Effector memory CD8-positive, alpha-beta T cell (primary cell): ENCODE data around the gene CFHR5.

Experiments
- ATAC-seq: fragments of 150-1000 bp; cut with Tn5 transposase; replicated peaks from 2 replicates; pipeline ENCODE4 v1.10.0; 2021; ENCODE audit warnings: mild to moderate bottlenecking, moderate library complexity
- DNase-seq, 3 experiments: peaks; one replicate each; pipeline ENCODE4 v3.0.0; 2021
- H3K27ac Mint-ChIP-seq, 2 donors: one replicate each; pipeline ENCODE4 v1.8.0; 2022; ENCODE audit warnings: mild to moderate bottlenecking in 2 of 2, mixed read lengths in 2 of 2, moderate library complexity in 2 of 2
- H3K27me3 Mint-ChIP-seq, 2 donors: one replicate each; pipeline ENCODE4 v1.8.0; 2022; ENCODE audit warnings: mixed read lengths in 2 of 2
- H3K36me3 Mint-ChIP-seq: one replicate; pipeline ENCODE4 v1.8.0; 2022; ENCODE audit warnings: mild to moderate bottlenecking, moderate library complexity, mixed read lengths; ENCODE audit not compliant: insufficient read depth
- H3K4me1 Mint-ChIP-seq, 2 donors: one replicate each; pipeline ENCODE4 v1.8.0; 2022; ENCODE audit warnings: low read depth in 2 of 2, mixed read lengths in 2 of 2
- H3K4me3 Mint-ChIP-seq, 2 donors: one replicate each; pipeline ENCODE4 v1.8.0; 2022; ENCODE audit warnings: mild to moderate bottlenecking in 2 of 2, mixed read lengths in 2 of 2, moderate library complexity in 2 of 2
- H3K9me3 Mint-ChIP-seq, 2 donors: one replicate each; pipeline ENCODE4 v1.8.0; 2022; ENCODE audit warnings: mixed read lengths in 2 of 2

Gene CFHR5

GRCh38 chr1:197036861-197037260 is 59.5 kb downstream of the CFHR5 start:
- H3K27ac Mint-ChIP-seq = no peak overlapping the region
- no peaks in the 10 kb centered on the region for H3K4me1 Mint-ChIP-seq
- H3K4me3 Mint-ChIP-seq = no peak overlapping the region
- H3K36me3 Mint-ChIP-seq = no peaks in the 10 kb centered on the region
- DNase-seq (no peak), ATAC-seq (no peak)
- no peaks in the 10 kb centered on the region for H3K9me3 Mint-ChIP-seq
- H3K27me3 Mint-ChIP-seq = peaks cover 9 to 12% of the 10 kb centered on the region in 2 donors

GRCh38 chr1:197041486-197042353 is 64.4 kb downstream of the CFHR5 start:
- no peaks in the 10 kb centered on the region for H3K9me3 Mint-ChIP-seq
- H3K27ac Mint-ChIP-seq = no peak overlapping the region
- peaks cover 17 to 25% of the 10 kb centered on the region in 2 donors for H3K27me3 Mint-ChIP-seq
- DNase-seq = no peak
- no peaks in the 10 kb centered on the region for H3K36me3 Mint-ChIP-seq
- no peaks in the 10 kb centered on the region for H3K4me1 Mint-ChIP-seq
- no peak for ATAC-seq
- H3K4me3 Mint-ChIP-seq = no peak overlapping the region

GRCh38 chr1:197042676-197043341 is 65.5 kb downstream of the CFHR5 start:
- Mint-ChIP-seq H3K9me3 (peaks cover 0 to 2% of the 10 kb centered on the region in 2 donors), H3K27me3 (peaks cover 14 to 25% of the 10 kb centered on the region in 2 donors), H3K36me3 (no peaks in the 10 kb centered on the region), H3K4me1 (no peaks in the 10 kb centered on the region), H3K4me3 (no peak overlapping the region), H3K27ac (no peak overlapping the region)
- DNase-seq = no peak
- no peak for ATAC-seq

- Mint-ChIP-seq H3K27me3 (peaks cover 13 to 14% of the 10 kb centered on the region in 2 donors), H3K27ac (no peak overlapping the region), H3K4me1 (no peaks in the 10 kb centered on the region), H3K9me3 (peaks cover 0 to 2% of the 10 kb centered on the region in 2 donors), H3K36me3 (no peaks in the 10 kb centered on the region), H3K4me3 (no peak overlapping the region)
- DNase-seq (no peak), ATAC-seq (no peak)
Observed at GRCh38 chr1:197049100-197049499, 71.7 kb downstream of the CFHR5 start.
